DLD1 (cell line): ENCODE data around the gene APBB2.
"Not testable (repeated sequence)": the region's sequence is repeated elsewhere in the genome, so short reads cannot be mapped to it uniquely, and the experiment has no call there.

ENCODE experiments used
- in situ Hi-C: cut with HindIII; loops from 2 replicates; pipeline ENCODE4 v1.10.0; 2017; ENCODE audit warnings: low sequenced_read_pairs

Gene APBB2

DNA sequence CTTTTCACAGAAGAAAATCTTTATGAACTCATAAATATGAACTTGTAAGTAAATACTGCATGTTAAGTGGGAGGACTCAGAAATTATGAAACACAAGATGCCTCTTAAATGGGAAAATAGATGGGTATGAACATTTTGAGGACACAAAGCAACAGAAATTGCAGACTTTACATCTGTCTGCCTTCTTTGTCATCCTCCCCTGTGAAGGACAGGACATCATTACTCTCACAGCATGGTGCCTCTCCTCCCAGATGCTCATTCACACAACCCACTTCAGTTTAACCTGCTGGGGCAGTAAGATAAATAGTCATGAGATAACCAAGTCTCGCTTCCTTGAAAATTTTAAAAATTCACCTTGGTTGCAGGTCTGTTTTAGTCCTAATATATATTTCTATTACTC, 144.5 kb downstream of the APBB2 start:
- in situ Hi-C loops: no loop called here

DNA sequence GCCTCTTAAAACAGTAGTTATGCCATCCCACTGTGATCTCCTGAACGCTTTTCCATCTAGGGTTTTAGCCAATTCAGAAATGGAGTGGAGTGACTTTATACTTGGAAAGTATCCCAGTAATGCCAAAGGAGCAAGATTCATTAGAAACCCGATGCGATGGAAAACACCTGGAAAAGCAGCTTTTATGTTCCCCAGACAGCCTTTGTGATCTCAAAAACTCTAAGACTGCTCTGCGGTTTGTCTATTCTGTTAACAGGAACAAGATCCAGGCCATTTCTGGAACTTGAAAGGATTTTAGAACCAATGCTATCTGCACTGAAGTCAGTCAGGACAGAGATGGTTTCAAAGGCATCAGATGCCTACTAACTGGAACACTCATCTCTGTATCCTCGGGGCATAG, 145.1 kb downstream of the APBB2 start:
- in situ Hi-C loops: no loop called here

DNA sequence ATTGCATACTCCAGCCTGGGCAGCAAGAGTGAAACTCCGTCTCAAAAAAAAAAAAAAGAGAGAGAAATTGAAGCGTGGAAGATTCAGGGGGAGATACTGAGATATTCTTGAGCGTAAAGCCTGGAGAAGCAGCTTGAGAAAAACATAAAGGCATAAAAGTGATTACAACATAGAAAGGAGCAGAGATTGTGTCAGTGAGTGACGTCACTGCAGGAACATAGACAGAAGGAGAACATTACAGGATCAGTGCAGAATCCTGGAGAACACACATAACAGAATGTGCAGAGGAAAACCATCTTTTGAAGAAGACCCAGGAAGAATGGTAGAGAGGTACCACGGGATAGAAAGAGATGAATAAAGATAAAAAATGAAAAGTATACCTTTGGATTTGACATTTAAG, 147.0 kb downstream of the APBB2 start:
- in situ Hi-C loops: no loop called here

DNA sequence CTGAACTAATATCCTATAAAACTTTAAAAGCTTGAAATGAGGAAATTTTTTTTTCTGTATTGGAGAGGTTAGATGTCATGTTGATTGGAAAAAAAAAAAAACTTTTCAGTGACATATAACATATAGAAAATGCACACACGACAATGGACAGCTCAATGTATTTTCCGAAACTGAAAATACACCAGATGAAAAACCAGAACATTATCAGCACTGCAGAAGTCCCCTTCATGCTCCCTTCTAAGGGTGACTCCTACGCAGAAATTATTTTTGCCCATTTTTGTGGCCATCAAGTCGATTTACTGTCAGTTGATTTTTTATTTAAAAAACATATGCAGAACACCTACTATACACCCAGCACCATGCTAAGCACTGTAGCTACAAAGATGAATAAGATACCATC, 148.3 kb downstream of the APBB2 start:
- in situ Hi-C loops: no loop called here

DNA sequence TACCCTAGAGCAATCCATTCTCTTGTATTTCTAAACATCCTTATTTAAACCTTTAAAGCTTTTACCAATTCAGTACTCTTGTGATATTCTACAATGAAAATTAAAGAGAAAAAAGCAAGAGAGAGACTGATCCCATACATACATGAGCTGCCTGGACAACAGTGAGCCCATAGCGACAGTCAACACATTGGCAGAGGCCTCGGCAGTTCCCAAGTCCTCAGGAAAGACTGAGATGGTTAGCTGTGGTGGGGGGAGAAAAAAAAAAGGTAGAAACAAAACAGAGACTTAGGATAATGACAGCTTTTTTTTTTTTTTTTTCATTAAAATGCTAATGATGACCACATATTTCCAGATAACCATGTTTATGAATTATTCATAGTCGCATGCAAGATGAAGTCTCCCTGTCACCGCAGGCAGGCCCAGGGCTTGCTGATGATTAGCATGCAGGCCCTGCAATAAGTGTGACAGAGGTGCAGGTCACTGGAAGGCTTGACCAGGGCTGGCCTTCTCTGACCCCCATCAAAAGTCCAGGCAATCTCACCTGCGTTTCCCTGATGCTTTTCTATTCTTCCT, 148.8 kb downstream of the APBB2 start:
- in situ Hi-C loops: no loop called here

DNA sequence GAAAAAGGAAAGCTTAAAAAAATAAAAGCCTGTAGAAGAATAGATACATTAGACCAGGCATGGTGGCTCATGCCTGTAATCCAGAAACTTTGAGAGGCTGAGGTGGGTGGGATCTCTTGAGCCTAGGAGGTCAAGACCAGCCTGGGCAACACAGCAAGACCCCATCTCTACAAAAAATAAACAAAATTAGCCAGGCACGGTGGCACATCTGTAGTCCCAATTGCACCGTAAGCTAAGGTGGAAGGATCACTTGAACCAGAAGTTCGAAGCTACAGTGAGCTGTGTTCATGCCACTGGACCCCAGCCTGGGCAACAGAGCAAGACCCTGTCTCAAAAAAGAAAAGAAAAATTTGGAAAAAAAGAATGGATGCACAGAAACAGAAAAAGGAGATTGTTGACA, 149.4 kb downstream of the APBB2 start:
- in situ Hi-C loops: no loop called here

DNA sequence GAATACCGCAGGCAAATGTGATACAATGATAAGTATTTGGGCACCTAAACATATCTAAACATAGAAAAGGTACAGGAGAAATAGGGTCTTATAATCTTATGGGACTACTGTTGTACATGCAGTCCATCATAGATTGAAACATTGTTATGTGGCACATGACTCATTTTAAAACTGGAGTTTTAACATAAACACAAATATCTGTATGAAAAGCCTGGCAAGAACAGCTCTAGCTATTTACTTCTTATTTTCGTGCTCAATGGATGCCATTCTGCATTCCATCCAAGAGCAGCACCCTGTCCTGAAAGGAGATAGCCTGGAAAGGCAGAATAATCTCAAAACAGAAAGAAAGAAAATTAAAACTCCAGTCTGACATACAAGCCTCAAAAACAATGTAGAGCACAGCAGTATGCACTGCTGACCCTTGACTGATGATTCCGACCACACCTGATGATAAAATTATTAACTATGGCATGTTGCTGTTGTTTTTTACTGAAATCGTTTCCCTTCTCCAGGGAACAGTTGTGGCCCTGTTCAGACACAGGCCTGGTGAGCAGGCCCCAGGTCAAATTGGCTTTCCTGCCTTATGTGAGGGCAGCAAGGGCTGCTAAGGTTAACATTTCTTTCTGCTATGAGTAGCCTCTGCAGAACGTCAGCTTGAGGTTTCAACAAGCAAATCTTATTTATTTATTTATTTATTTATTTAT, 152.7 kb downstream of the APBB2 start:
- in situ Hi-C loops: no loop called here

DNA sequence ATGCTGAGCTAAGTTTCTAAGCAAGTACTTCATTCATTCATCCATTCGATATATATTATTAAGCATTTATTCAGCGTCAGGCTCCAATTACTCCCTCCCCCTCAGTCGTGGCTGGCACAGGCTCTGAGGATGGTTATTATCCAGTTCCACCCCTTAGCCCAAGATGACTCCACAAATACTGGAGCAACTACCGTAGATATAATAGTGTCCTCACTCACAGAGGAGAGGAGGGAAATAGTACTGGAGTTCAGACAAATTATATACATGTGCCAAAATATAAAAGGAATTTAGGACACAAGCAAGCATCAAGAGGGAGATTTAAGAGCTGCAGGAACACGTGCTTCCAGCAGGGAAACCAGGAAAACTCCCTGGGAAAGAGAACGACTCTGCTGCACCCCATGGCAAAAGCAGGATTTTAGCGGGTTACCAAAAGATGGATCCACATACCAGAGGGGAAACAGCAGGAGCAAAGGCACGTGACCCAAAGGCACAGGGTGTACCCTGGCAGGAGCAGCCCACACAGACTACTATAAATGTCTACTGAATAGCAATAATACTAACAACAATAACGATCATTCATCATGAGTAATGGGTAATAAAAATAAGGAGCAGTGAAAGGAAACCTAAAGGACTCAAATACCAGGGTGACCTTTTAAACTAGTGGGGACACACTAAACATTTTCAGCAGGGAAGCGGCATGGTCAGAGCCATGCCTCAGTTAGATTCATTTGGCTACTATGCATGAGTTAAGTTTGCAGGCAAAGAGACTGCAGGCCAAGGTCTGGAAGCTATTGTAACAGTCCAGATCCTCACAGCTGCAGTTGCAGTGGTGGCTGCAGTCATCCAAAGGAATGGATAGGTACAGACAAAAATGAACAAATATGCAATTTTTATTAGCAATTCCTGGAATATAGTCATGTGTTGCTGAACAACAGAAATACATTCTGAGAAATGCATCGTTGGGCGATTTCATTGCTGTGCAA, 153.7 kb downstream of the APBB2 start:
- in situ Hi-C loops: no loop called here

DNA sequence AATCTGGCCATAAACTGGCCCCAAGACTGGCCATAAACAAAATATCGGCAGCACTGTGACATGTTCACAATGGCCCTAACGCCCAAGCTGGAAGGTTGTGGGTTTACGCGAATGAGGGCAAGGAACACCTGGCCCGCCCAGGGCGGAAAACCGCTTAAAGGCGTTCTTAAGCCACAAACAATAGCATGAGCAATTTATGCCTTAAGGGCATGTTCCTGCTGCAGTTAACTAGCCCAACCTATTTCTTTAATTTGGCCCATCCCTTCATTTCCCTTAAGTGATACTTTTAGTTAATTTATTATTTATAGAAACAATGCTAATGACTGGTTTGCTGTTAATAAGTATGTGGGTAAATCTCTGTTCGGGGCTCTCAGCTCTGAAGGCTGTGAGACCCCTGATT, 154.9 kb downstream of the APBB2 start:
- in situ Hi-C loops: not testable (repeated sequence)

DNA sequence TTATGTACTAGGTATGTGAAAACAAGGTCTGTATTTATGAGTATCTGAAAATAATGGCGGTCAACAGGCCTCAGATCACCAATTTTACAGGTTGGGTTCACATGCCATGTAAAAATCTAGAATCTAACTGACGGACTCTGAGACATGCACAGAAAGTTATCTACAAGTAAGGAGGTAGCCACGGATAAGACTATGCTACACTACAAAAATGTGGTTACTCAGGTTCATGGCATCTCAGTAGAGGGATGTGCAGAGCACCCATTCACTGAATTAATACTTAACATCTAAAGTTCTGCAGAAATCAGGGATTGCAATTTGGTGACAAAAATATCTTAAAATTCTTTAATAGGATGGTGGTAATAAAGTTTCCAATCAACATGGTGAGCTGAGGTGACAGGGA, 155.9 kb downstream of the APBB2 start:
- in situ Hi-C loops: no loop called here

DNA sequence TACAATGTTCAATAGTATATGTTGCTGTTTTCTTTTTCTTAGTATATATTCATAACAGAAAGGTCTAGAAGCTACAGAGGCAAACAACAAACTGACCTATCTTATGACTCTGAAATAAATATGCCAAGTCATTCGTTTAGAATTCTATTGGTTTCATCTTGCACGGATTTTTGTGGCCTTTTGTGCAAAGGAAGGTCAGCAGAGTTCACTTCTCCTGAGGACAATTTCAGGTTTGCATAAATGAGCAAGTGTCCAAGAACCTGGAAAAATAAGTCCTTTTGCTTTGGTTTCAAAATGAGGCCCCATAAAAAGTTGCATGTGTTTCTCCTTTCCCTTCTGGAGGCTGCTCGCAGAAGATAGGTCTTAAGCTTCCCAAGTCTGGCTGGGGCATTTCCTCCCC, 156.9 kb downstream of the APBB2 start:
- in situ Hi-C loops: no loop called here

DNA sequence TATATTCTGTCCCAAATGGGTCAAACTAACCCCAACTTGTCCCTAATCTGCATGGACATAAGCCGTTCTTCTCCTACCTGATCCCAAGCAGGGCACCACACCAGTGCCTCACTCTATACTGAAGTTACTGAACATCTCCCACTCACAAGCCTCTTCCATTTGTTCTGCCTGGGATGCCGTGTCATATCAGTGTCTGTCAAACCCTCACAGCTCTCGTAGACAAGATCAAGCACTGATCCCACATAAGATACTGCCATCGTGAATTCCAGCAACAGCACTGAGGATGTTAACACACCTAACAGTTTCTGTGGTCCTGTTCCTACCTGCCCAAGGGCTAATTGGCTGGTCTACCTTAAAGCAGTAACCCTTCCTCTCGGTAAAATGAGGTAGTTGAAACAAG, 162.1 kb downstream of the APBB2 start:
- in situ Hi-C loops: no loop called here

DNA sequence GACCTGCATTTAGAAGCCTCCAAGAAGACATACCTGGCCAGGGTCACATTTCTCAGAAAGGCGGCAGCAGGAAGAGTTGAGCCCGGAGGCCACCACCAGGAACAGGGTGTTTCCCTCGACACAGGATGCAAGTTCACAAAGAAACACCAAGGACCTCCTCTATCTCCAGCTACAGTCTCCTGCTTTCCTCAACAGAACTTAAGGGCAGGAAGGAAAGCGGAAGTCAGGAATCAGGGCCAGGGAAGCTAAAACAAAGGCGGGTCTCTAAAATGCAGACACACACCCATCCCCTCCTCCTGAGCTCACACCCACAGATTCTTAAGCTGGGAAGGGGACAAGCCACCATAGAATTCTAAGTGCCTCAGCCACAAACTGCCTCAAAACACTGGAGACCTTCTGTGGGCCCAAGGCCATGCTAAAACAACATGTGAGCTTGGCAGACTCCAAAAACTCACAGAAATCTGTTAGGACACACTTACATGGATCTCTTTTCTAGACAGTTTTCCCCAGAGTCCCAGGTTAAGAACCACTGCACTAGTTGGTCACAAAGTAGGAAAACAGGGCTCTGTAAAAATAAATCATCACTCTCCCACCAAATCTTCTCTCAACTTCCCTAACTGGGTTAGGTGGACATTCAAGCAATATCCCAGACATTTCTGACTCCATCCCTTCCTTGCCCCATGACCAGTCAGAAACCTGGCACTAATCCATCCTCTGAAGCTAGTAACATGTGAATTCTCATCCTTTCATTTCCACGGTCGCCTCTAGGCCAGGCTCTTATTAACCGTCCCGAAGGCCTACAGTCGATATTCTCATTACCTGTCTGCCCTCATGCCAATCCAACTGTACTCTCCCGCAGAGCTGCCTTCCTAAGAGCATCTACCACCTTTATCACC, 163.2 kb downstream of the APBB2 start:
- in situ Hi-C loops: no loop called here

DNA sequence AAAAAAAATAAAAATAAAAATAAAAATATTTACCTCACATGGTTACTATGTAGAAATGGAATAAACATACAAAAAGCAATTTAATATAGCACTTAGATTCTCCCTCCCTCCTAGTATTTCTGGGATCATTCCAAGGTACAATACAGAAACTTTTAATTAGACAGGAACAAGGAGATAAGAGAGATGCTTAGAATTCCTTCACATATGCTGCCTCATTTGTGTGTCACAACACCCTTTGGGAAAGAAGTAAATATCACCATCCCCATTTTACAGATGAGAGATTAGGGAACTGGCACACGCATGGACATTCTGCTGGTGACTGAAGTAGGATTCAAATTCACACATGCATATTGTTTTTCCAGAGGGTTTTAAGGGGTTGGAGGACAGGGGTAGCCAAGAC, 164.2 kb downstream of the APBB2 start:
- in situ Hi-C loops: no loop called here

DNA sequence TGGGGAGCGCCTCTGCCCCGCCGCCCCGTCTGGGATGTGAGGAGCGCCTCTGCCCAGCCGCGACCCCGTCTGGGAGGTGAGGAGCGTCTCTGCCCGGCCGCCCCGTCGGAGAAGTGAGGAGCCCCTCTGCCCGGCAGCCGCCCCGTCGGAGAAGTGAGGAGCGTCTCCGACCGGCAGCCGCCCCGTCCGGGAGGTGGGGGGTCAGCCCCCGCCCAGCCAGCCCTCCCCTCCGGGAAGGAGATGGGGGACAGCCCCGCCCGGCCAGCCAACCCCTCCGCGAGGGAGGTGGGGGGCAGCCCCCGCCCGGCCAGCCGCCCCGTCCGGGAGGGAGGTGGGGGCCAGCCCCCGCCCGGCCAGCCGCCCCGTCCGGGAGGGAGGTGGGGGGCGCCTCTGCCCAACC, 165.2 kb downstream of the APBB2 start:
- in situ Hi-C loops: not testable (repeated sequence)

DNA sequence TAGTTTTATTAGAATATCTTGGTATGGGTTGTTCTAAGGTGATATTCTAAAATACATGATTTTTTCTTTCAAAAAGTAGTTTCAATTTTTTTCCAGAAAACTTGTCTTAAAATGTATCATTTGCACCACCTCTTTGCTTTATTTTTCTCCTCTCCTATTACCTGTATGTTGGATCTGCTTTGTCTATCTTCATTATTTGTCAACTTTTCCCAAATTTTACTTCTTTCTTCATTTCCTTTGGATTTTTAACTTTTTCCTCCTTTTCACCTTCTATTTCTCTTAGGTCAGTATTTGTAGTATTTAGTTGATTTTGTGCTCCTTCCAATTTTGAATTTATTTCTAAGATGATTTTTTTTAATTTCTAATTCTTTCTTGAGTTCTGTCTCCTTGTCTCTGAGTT, 169.6 kb downstream of the APBB2 start:
- in situ Hi-C loops: no loop called here

DNA sequence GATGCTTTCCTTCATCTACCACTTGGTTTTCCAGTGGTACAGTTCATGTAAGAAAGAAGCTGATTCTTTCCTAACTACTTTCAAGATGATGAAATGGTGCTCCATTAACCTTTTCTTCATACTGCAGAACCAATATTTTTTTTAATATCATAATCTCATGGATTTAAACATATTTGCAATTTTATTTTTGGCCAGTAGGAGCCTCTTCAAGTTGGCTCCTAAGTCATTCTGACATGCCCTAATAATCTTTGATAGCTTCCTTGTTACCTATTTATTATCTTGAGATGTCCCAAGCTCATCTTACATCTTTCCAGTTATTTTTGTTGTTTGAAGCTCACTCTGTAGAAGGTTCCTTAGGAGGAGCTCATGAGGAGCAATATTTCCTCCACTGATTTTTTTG, 170.2 kb downstream of the APBB2 start:
- in situ Hi-C loops: no loop called here

DNA sequence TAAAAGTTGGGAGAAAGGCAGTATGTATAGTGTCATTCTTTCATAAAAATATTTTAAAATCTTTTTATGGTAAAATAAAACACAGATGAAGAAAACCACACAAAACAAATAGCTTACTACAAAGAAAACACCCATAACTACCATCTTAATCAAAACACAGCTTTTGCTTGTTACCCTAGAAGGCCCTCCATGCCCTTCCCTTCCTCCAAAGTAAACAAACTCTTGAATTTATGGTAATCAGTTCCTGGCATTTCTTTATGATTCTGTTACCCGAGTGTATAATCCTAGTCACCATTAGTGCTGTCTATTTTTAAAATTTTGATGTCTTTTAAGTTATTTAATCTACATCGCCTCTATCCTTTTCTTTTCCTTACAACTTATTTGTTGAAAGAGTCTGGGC, 170.9 kb downstream of the APBB2 start:
- in situ Hi-C loops: no loop called here

DNA sequence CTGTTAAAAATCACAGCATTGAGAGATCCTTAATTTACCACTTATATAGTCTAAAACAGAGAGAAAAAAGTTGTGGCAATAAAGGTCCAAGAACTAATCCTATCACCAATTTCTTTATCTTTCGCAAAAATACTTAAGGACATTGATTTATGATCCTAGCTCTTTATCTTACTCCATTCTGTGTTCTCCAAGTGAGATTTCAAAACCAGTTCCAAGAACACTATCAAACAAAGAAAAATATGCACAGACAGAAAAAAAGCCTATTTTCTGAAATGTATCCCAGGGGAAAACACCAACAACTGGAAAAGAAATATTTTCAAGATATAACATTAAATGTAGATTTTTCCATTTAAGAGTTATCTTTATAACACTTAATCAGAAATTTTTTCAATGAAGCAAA, 172.8 kb downstream of the APBB2 start:
- in situ Hi-C loops: no loop called here

DNA sequence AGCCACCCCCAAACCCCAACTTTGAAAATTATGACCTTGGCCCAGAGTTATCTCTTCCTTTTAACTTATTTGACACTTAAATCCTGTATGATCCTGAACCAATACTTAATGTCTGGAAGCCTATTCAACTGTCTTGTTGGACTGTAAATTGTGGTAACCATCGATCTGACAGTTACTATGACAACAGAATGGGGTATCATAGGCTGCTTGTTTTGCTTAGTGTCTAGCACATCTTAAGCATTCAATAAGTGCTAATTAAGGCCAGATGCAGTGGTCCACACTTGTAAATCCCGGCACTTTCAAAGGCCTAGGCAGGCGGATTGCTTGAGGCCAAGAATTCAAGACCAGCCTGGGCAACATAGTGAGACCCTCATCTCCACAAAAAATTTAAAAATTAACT, 175.0 kb downstream of the APBB2 start:
- in situ Hi-C loops: no loop called here

DNA sequence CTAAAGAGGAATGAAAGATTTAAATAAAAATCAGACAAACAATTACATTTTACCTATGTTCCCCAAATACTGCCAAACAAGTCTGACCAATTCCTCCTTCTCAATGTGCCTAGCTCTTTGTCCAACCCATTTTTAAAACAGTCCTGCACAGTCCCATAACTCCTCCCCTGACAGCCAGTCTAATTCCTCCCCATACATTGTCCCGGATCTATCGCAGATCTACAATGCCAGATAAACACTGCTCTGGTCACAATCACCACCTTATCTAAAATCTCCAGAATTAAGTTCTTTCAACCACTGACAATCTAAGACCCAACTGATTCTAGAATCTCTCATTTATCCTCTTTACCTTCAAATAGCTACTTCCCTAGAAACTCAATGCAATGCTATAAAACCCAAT, 176.0 kb downstream of the APBB2 start:
- in situ Hi-C loops: no loop called here
